Stimulated activated CD8-positive, alpha-beta memory T cell treated with anti-CD3 and anti-CD28 coated beads, Interleukin-12 subunit alpha, Interleukin-12 subunit beta, amount 100 ng/mL, for 24 hours (primary cell): ENCODE data around the gene PPAN.

Source experiments
- DNase-seq: peaks from one replicate; pipeline ENCODE4 v3.0.0-alpha.2; 2020; ENCODE audit errors: extremely low read depth

The PPAN gene

DNA sequence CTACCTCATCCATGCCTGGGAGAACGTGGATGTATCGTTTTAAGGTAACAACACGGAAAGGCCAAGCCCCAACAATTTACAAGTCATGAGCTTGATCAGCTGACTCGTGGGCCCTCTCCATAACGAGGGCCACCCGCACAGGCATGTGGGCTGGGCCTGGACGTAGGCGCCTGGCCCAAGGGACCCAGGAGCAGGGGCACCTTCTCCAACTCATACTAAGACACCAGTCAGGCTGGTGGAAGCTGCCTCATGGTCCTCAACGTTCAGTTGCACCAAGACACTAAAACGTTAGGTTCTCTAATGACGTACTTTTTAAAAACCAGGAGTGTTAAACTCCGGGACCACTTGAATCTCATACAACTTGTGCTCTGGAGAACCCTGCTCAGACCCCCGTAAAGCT lies 35.3 kb downstream of the PPAN start:
- DNase-seq = no peak

DNA sequence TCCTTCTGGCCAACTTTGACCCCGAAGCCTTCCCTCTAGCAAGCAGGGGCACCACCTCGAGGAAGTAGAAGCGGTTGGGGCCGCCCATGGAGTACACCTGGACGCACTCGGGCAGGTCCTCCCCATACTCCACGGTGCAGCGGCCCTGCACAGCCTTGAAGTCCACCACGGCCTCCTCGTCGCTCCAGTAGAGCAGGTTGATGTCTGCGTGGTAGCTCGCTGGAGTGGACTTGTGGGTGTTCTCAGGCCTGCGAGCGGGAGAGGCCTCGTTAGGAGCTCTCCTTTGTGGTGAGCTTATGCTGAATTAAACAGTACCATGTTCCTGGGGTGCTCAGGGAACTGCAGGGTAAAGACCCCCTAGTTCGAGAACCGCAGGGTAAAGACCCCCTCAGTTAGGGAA lies 35.8 kb downstream of the PPAN start:
- no peak for DNase-seq

DNA sequence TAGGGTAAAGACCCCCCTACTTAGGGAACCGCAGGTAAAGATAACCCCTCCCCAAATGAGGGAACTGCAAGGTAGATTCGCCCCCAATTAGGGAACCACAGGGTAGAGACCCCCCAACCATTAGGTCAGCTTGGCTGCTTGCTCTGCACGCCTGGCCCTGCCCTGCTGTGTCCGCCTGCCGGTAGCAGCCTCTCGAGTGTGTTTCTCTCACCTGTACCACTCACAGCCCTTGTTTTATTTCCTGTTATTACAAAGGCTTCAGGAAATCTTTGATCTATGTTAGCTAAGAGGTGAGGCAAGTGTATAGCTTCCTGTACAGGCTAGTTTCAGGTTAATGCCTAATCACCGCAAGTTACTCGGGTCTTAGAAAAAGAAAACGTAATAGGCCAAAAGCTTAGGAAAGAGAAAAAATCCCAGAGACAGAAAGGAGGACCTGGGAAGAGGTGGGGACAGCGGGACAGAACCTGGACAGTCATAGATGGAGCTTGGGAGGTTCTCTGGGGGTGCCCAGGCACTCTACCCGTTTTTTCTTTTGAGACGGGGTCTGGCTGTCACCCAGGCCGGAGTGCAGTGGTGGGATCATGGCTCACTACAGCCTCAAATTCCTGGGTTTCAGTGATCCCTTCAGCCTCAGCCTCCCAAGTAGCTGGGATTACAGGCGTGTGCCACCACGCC lies 36.7 kb downstream of the PPAN start:
- DNase-seq = no peak

DNA sequence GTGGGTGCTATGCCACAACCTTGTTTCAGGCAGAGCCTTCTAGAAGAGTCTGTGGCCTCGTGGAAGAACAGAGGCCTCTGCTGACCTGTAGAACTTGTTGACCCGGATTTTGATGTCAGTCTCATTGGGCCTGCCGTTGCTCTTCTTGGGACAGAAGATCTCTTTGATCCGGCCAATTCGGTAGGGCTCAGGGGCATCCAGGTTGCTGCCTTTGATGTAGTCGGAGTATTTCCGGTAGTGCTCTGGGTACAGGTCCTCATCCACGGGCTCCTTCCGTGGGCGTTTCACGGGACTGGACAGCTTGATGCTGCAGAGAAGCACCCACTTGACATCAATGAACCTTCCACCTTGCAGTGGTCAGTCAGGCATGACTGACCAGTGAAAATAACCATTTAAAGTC lies 37.5 kb downstream of the PPAN start:
- no peak for DNase-seq

DNA sequence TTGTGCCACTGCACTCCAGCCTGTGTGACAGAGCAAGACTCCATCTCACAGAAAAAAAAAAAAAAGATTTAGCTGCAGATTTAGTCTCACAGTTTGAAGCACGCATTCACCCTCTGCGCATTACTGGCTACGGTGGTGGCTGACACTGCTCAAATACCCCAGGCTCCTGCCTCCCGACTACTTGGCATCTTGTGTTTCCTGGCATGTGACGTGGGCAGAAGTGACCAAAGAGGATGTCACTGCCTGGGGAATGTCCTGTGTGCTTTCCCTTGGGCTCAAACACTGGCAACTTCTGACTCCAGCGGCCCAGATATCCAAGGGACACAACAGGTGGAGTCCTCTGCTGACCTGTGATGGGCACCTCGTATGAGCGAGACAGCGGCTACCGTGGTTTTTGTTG lies 38.2 kb downstream of the PPAN start:
- DNase-seq = no peak

DNA sequence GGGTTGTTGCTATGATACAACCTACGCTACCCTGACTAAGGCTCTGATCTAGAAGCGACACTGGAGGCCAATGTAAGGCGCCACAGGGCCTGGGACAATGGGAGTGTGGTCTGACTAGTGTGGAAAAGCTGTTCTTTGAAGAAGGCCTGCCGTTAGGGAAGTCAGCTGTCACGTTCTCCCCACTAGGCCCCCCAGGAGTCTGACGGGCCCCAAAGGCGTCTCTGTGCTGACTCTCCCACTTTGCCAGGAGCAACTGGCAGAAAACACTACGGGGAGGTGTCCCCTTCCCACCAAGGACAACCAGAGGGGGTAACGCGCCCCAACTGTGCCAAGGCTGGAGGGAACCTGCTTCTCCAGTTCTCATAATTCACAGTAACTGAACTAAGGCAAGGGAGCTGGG lies 38.9 kb downstream of the PPAN start:
- DNase-seq = no peak

DNA sequence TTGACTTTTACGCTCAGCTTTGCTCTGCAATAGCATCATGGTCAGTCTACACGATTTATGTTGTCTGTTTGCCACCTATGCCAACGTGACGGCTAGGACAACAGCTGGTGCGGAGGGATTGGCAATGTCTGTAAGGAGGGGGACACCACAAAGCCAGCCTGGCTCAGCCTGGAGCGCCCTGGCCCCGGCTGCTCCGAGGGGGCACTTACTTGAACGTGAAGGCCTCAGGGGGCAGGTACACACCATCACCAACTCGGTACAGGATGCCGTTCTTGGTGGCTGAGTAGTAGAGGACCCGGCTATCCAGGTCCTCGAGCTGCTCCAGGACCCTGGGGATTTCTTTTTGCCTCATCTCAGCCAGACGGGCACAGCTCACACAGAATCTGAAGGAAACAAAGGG lies 40.0 kb downstream of the PPAN start:
- no peak for DNase-seq

DNA sequence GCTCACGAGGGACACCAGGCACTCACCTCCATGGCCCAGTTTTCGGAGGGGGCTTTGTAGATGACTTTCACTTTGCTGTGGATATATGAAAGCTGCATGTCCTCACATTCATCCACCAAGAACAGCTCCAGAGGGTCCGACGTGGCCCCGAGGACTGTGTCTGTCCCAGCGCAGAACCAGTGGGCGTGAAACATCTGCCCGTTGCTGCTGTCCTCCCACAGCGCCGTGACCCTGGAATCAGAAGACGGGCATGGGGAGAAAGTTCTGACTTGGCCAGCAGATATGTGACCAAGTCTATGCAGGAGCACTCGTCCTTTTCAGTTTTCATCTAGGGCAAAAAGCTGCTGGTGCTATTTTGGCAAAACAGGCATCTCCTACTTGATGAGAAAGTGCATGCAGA lies 43.3 kb downstream of the PPAN start:
- DNase-seq = no peak

DNA sequence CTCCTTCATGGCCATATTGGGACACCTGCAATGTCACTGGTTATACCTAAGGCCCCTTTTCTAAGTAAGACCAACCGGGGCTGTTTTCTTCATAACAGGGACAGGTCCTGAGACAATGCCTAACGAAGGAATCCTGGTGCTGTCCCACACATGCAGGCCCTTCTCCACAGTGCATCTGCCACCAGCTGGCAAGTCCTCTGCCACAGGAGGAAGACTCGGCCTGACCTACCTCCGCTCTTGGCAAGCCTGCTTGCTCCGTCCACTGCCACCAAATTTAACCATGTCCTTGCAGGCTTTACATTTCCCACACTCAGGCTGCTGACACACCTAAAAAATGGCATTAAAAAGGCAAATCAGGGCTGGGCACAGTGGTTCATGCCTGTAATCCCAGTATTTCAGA lies 45.4 kb downstream of the PPAN start:
- DNase-seq = no peak

DNA sequence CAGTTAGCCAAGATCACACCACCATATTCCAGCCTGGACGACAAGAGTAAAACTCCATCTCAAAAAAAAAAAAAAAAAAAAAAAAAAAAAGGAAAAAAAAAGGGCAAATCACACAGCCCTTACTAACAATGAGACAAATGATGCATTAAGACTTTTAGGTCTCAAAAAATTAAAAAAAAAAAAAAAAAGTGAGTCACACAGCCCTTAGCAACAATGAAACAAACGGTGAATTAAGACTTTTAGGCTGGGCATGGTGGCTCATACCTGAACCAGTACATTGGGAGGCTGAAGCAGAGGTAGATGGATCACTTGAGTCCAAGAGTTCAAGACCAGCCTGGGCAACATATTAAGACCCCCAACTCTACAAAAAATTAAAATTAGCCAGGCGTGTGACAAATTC lies 45.9 kb downstream of the PPAN start:
- DNase-seq = no peak

DNA sequence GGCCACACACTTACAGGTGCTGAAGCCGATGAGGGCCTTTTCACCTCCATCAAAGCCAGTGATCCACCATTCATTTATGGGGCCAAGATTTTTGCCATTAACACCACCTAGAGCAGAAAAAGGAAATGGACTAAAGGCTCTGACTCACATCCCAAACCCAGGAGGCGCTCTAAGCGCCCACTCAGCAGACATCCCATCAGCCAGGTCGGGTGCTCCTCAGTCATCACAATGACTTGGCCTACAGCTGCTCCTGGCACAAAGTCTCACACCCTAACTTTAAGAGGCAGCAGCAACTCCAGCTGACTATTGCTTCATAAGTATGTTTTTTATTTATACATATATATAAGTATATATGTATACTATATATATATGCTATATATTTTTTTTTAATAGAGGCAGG lies 49.7 kb downstream of the PPAN start:
- DNase-seq = no peak

DNA sequence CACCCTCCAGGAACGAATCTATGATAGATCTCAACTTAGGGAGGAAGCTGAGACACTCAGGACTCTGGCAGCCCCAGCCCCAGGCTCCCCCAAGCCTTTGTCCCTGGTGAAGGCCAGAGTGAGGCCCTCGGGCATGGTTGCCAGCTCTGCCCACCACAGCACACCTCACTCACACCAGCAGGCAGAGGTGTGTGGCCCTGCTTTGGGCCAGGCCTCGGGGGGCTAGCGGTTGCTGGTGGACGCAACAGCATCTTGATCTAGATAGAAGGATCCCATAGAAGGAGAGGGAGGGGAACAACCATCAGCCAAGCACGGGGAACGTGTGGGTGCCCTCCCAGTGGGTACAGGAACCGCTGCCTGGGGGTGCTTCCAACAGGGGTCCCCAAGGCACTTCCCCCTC lies 51.9 kb downstream of the PPAN start:
- no peak for DNase-seq

DNA sequence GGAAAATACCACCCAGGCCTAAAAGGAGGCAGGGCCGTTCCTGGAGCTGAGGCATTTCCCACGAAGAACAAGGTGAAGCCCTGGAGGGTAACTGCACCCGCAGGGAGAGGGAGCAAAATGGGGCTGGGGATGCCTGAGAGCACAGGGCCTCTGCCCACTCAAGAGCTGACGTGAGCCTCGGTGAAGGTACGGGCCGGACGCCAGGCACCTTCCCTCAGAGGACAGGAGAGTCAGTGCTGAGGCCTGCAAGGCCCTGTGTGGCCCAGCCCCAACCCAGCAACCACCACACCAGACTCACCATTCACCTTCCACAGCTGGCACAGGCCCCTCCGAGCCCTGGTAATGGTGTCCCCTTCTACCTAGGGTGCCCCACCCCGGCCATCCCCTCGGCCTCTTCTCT lies 52.3 kb downstream of the PPAN start:
- DNase-seq = no peak

DNA sequence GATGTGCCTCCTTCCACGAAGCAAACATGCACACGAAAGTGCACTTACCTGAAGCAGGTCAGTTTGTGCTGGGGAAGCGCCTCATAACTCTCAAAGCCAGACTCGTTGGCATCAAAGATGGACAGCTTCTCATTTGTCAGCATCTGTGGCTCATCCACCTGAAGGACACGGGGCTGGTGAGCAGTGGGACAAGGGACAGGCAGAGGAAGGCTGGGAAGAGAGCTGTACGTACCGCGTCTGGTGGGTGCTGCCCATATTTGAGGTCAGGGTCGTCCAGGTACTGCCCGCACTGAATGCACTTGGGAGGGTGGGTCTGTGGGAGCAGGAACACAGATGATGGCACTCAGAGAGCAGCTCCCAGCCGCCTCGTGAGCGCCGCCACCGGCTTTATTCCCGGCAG lies 53.4 kb downstream of the PPAN start:
- DNase-seq = no peak
